NOMO-1 treated with DMSO at 0.1 percent for 48 hours (cell line): ENCODE results near the gene MRPS25.
"Not testable (repeated sequence)": the region's sequence is repeated elsewhere in the genome, so short reads cannot be mapped to it uniquely, and the experiment has no call there.

Experiments
- DNase-seq: peaks from one replicate; lab custom pipeline; 2025; ENCODE audit not compliant: unreplicated experiment; lab: John Stamatoyannopoulos, UW

Gene MRPS25

GRCh38 chr3:15044326-15044725 lies 20.8 kb downstream of the MRPS25 start:
- DNase-seq: no peak

GRCh38 chr3:15043408-15044171 lies 21.5 kb downstream of the MRPS25 start:
- no peak for DNase-seq

GRCh38 chr3:15042936-15043335 lies 22.2 kb downstream of the MRPS25 start:
- no peak for DNase-seq

GRCh38 chr3:15041950-15042349 lies 23.2 kb downstream of the MRPS25 start:
- DNase-seq: no peak

GRCh38 chr3:15040844-15041243 lies 24.3 kb downstream of the MRPS25 start:
- DNase-seq: no peak

GRCh38 chr3:15038306-15038705 lies 26.8 kb downstream of the MRPS25 start:
- no peak for DNase-seq

GRCh38 chr3:15033103-15033502 lies 32.0 kb downstream of the MRPS25 start:
- DNase-seq: no peak

GRCh38 chr3:15032650-15033049 lies 32.5 kb downstream of the MRPS25 start:
- DNase-seq: no peak

GRCh38 chr3:15029625-15030024 lies 35.5 kb downstream of the MRPS25 start:
- DNase-seq: no peak

- DNase-seq: no peak
Observed at GRCh38 chr3:15023719-15024118, 41.4 kb downstream of the MRPS25 start.

- no peak for DNase-seq
Observed at GRCh38 chr3:15023249-15023648, 41.9 kb downstream of the MRPS25 start.

- DNase-seq: no peak
Observed at GRCh38 chr3:15017191-15017590, 47.9 kb downstream of the MRPS25 start.

GRCh38 chr3:15015456-15015855 lies 49.7 kb downstream of the MRPS25 start:
- no peak for DNase-seq

GRCh38 chr3:15014606-15015328 lies 50.3 kb downstream of the MRPS25 start:
- no peak for DNase-seq

GRCh38 chr3:15011174-15011573 lies 53.9 kb downstream of the MRPS25 start:
- no peak for DNase-seq

- DNase-seq: no peak
Observed at GRCh38 chr3:15010664-15011063, 54.5 kb downstream of the MRPS25 start.

- DNase-seq: no peak
Observed at GRCh38 chr3:15009167-15009566, 55.9 kb downstream of the MRPS25 start.

GRCh38 chr3:15007681-15008141 lies 57.4 kb downstream of the MRPS25 start:
- DNase-seq: no peak

GRCh38 chr3:14999182-14999581 lies 65.9 kb downstream of the MRPS25 start:
- DNase-seq: not testable (repeated sequence)
